HUES6 (cell line): Measurements from ENCODE around the gene DUS2.
"Not testable (repeated sequence)": the region's sequence is repeated elsewhere in the genome, so short reads cannot be mapped to it uniquely, and the experiment has no call there.

Experiments used
- H3K27ac ChIP-seq: 2 replicates; pipeline ENCODE4 v1.7.0; 2013; ENCODE audit warnings: low read depth, mild to moderate bottlenecking, low read length, inconsistent platforms
- H3K27me3 ChIP-seq: 2 replicates; pipeline ENCODE4 v1.6.1; 2013; ENCODE audit warnings: low read length; ENCODE audit not compliant: control insufficient read depth, insufficient read depth
- H3K36me3 ChIP-seq: 2 replicates; pipeline ENCODE4 v1.6.1; 2013; ENCODE audit warnings: low read length; ENCODE audit not compliant: control insufficient read depth, insufficient read depth
- H3K4me1 ChIP-seq: 2 replicates; pipeline ENCODE4 v1.6.1; 2013; ENCODE audit warnings: low read length; ENCODE audit not compliant: control insufficient read depth, insufficient read depth
- H3K4me3 ChIP-seq: 2 replicates; pipeline ENCODE4 v1.5.1; 2013; ENCODE audit warnings: low read depth, low read length
- H3K9ac ChIP-seq: one replicate; pipeline ENCODE4 v1.6.1; 2013; ENCODE audit warnings: mild to moderate bottlenecking, low read length
- H3K9me3 ChIP-seq: 2 replicates; pipeline ENCODE4 v1.6.1; 2013; ENCODE audit warnings: low read depth, low read length; ENCODE audit not compliant: control insufficient read depth, insufficient read depth

Gene DUS2

GRCh38 chr16:68115851-68116250, 92.8 kb downstream of the DUS2 start:
- Histone ChIP-seq H3K4me3 (no peak overlapping the region), H3K9ac (no peak overlapping the region), H3K36me3 (no peaks in the 10 kb centered on the region), H3K4me1 (0 out of 2 replicates have a peak, but pooled peaks cover 3% of the 10 kb centered on the region), H3K27me3 (no peaks in the 10 kb centered on the region), H3K27ac (no peak overlapping the region), H3K9me3 (peaks cover 8% of the 10 kb centered on the region; the same call in 1 of the 2 replicates)

GRCh38 chr16:68116256-68116867, 93.3 kb downstream of the DUS2 start:
- Histone ChIP-seq H3K9ac (no peak overlapping the region), H3K4me1 (0 out of 2 replicates have a peak, but pooled peaks cover 3% of the 10 kb centered on the region), H3K27ac (no peak overlapping the region), H3K36me3 (no peaks in the 10 kb centered on the region), H3K4me3 (no peak overlapping the region), H3K27me3 (no peaks in the 10 kb centered on the region), H3K9me3 (peaks cover 3% of the 10 kb centered on the region; the same call in 1 of the 2 replicates)

- 0 out of 2 replicates have a peak, but pooled peaks cover 3% of the 10 kb centered on the region for H3K4me1 ChIP-seq
- H3K4me3 ChIP-seq, result no peak overlapping the region
- no peak overlapping the region for H3K27ac ChIP-seq
- no peak overlapping the region for H3K9ac ChIP-seq
- H3K27me3 ChIP-seq, result no peaks in the 10 kb centered on the region
- H3K9me3 ChIP-seq, result no peaks in the 10 kb centered on the region
- H3K36me3 ChIP-seq, result no peaks in the 10 kb centered on the region
Measured at GRCh38 chr16:68117884-68118283, 94.8 kb downstream of the DUS2 start.

GRCh38 chr16:68118954-68119353, 95.9 kb downstream of the DUS2 start:
- H3K27me3 ChIP-seq, H3K9ac ChIP-seq, H3K9me3 ChIP-seq, H3K4me3 ChIP-seq, H3K27ac ChIP-seq, H3K36me3 ChIP-seq, H3K4me1 ChIP-seq: not testable (repeated sequence)

GRCh38 chr16:68120496-68120895, 97.4 kb downstream of the DUS2 start:
- H3K36me3 ChIP-seq, H3K4me1 ChIP-seq, H3K27me3 ChIP-seq, H3K27ac ChIP-seq, H3K4me3 ChIP-seq, H3K9me3 ChIP-seq, H3K9ac ChIP-seq: not testable (repeated sequence)

- no peaks in the 10 kb centered on the region for H3K9me3 ChIP-seq
- no peak overlapping the region for H3K9ac ChIP-seq
- H3K36me3 ChIP-seq, result peaks cover 7% of the 10 kb centered on the region
- H3K4me1 ChIP-seq, result no peaks in the 10 kb centered on the region
- H3K4me3 ChIP-seq, result no peak overlapping the region
- no peak overlapping the region for H3K27ac ChIP-seq
- no peaks in the 10 kb centered on the region for H3K27me3 ChIP-seq
Measured at GRCh38 chr16:68126395-68126794, 103.3 kb downstream of the DUS2 start.

GRCh38 chr16:68128577-68129305, 105.7 kb downstream of the DUS2 start:
- Histone ChIP-seq H3K36me3 (peaks cover 7% of the 10 kb centered on the region), H3K9ac (no peak overlapping the region), H3K27me3 (no peaks in the 10 kb centered on the region), H3K4me1 (no peaks in the 10 kb centered on the region), H3K9me3 (no peaks in the 10 kb centered on the region), H3K27ac (no peak overlapping the region), H3K4me3 (no peak overlapping the region)
